ENCODE results near the gene ICAM2.
A peak's percentile ranks its signal among the peaks of the same experiment; 100 is the strongest.

- TF ChIP-seq CTCF (IDR thresholded peaks at IDR 0.05), result peak in 1 of 6 experiments; percentile 0
- no peak for TF ChIP-seq POLR2A (IDR thresholded peaks at IDR 0.05)
These were observed 36.0 kb upstream of the ICAM2 start for GRCh38 chr17:64056269-64057005.

All from Peyer's patch (tissue), 4 donors.